Thoracic aorta (tissue), 2 donors: ENCODE data around the gene EXOC4. TPM values are rescaled to one million over a fixed set of nuclear protein-coding genes. Genes with fewer than 3 reads are reported as not detected.

Experiments used
- ATAC-seq: fragments of 150-250 bp; one replicate; pipeline ENCODE4 v1.8.0; 2017; ENCODE audit warnings: low read depth; ENCODE audit not compliant: insufficient number of reproducible peaks, low FRiP score
- DNase-seq: peaks from one replicate; pipeline ENCODE4 v3.0.0-alpha.2; 2020; ENCODE audit warnings: low spot score
- H3K27ac ChIP-seq, 2 donors: fragments of 200-600 bp; sonication (generic); 1 replicate in 1 of 2; 2 replicates in 1 of 2; pipeline ENCODE4 v1.5.1; 2016; ENCODE audit warnings: mild to moderate bottlenecking in 2 of 2, moderate library complexity in 2 of 2
- H3K27me3 ChIP-seq: fragments of 200-600 bp; sonication (generic); replicated peaks from 2 replicates; pipeline ENCODE4 v1.6.0; 2016; ENCODE audit warnings: mild to moderate bottlenecking; ENCODE audit not compliant: insufficient read depth
- H3K36me3 ChIP-seq: fragments of 200-600 bp; sonication (generic); one replicate; pipeline ENCODE4 v1.5.1; 2016
- H3K4me1 ChIP-seq, 2 donors: fragments of 200-600 bp; sonication (generic); 1 replicate in 1 of 2; 2 replicates in 1 of 2; pipeline versions ENCODE4 v1.5.1 to v1.6.0; 2016; ENCODE audit warnings: low read depth in 2 of 2, mild to moderate bottlenecking in 1 of 2; ENCODE audit not compliant: control insufficient read depth in 1 of 2
- H3K4me3 ChIP-seq: fragments of 200-600 bp; sonication (generic); 2 replicates; pipeline ENCODE4 v1.5.1; 2016; ENCODE audit warnings: mild to moderate bottlenecking
- H3K9me3 ChIP-seq: fragments of 200-600 bp; sonication (generic); 2 replicates; pipeline ENCODE4 v1.5.1; 2016
- CTCF ChIP-seq: fragments of 200-600 bp; sonication (generic); IDR thresholded peaks from one replicate; pipeline ENCODE4 v1.5.1; 2019; ENCODE audit warnings: antibody characterized with exemption
- total RNA-seq, 2 donors: library from RNA; depleted of rRNA; stranded (reverse); fragments of >200 nt; gene quantifications; one replicate each; pipeline versions ENCODE4 v1.1.0 to v1.2.3, GENCODE V29; 2016

EXOC4 gene
- total RNA-seq, 2 donors from 2014 or later, result 65.3 to 72.8 TPM

- no peaks in the 10 kb centered on the region for H3K9me3 ChIP-seq
- H3K36me3 ChIP-seq, result no peaks in the 10 kb centered on the region
- no peaks in the 10 kb centered on the region for H3K27me3 ChIP-seq
- no peak overlapping the region for H3K27ac ChIP-seq
- no peak for ATAC-seq
- no peak for TF ChIP-seq CTCF
- H3K4me1 ChIP-seq, result no peaks in the 10 kb centered on the region
- no peak for DNase-seq
- no peak overlapping the region for H3K4me3 ChIP-seq
Observed at GRCh38 chr7:133751079-133751478, 498.2 kb downstream of the EXOC4 start.

- no peak overlapping the region for H3K4me3 ChIP-seq
- no peaks in the 10 kb centered on the region for H3K36me3 ChIP-seq
- DNase-seq, result no peak
- no peak for TF ChIP-seq CTCF
- H3K27ac ChIP-seq, result no peak overlapping the region
- H3K9me3 ChIP-seq, result no peaks in the 10 kb centered on the region
- no peaks in the 10 kb centered on the region for H3K4me1 ChIP-seq
- H3K27me3 ChIP-seq, result no peaks in the 10 kb centered on the region
- no peak for ATAC-seq
Observed at GRCh38 chr7:133753513-133753912, 500.6 kb downstream of the EXOC4 start.

- no peaks in the 10 kb centered on the region for H3K36me3 ChIP-seq
- no peak for TF ChIP-seq CTCF
- DNase-seq, result no peak
- H3K9me3 ChIP-seq, result no peaks in the 10 kb centered on the region
- no peaks in the 10 kb centered on the region for H3K4me1 ChIP-seq
- H3K27me3 ChIP-seq, result no peaks in the 10 kb centered on the region
- no peak overlapping the region for H3K4me3 ChIP-seq
- ATAC-seq, result no peak
- no peak overlapping the region for H3K27ac ChIP-seq
Observed at GRCh38 chr7:133754708-133755107, 501.8 kb downstream of the EXOC4 start.

GRCh38 chr7:133755901-133756300 is 503.0 kb downstream of the EXOC4 start:
- TF ChIP-seq CTCF, result no peak
- Histone ChIP-seq H3K4me1 (no peaks in the 10 kb centered on the region), H3K9me3 (no peaks in the 10 kb centered on the region), H3K36me3 (no peaks in the 10 kb centered on the region), H3K27me3 (no peaks in the 10 kb centered on the region), H3K4me3 (no peak overlapping the region), H3K27ac (no peak overlapping the region)
- no peak for DNase-seq
- ATAC-seq, result no peak

GRCh38 chr7:133761443-133761842 is 508.6 kb downstream of the EXOC4 start:
- no peaks in the 10 kb centered on the region for H3K9me3 ChIP-seq
- H3K27ac ChIP-seq, result no peak overlapping the region
- DNase-seq (no peak), ATAC-seq (no peak)
- H3K36me3 ChIP-seq, result no peaks in the 10 kb centered on the region
- no peak for TF ChIP-seq CTCF
- H3K4me1 ChIP-seq, result no peaks in the 10 kb centered on the region
- no peaks in the 10 kb centered on the region for H3K27me3 ChIP-seq
- no peak overlapping the region for H3K4me3 ChIP-seq
